Natural killer cell (primary cell): ENCODE data around the gene MRPL34. TPM values are rescaled to one million over a fixed set of nuclear protein-coding genes. Genes with fewer than 3 reads are reported as not detected.
"Not testable (repeated sequence)": the region's sequence is repeated elsewhere in the genome, so short reads cannot be mapped to it uniquely, and the experiment has no call there.

Experiments used
- ATAC-seq, 3 donors: fragments of 150-1000 bp in 2 of 3; fragments of 200-7000 bp in 1 of 3; cut with Tn5 transposase; 1 replicate in 1 of 3; 2 replicates in 2 of 3; pipeline ENCODE4 v1.10.0; 2021; ENCODE audit warnings: mild to moderate bottlenecking in 2 of 3, moderate library complexity in 2 of 3
- DNase-seq, 2 donors: peaks; one replicate each; pipeline versions ENCODE4 v3.0.0 to v3.0.0-alpha.2; 2013 to 2021; ENCODE audit warnings: mixed read lengths in 1 of 2
- H3K27ac ChIP-seq: one replicate; pipeline ENCODE4 v1.5.1; 2013; ENCODE audit warnings: mild to moderate bottlenecking, low read length
- H3K27me3 ChIP-seq: one replicate; pipeline ENCODE4 v1.6.1; 2013; ENCODE audit warnings: low read length; ENCODE audit not compliant: control insufficient read depth, insufficient read depth
- H3K36me3 ChIP-seq: one replicate; pipeline ENCODE4 v1.6.1; 2013; ENCODE audit warnings: low read length; ENCODE audit not compliant: control insufficient read depth, insufficient read depth
- H3K4me1 ChIP-seq: one replicate; pipeline ENCODE4 v1.6.1; 2013; ENCODE audit warnings: low read length; ENCODE audit not compliant: control insufficient read depth, insufficient read depth
- H3K4me3 ChIP-seq: one replicate; pipeline ENCODE4 v1.5.1; 2013; ENCODE audit warnings: low read length
- H3K9me3 ChIP-seq: one replicate; pipeline ENCODE4 v1.6.1; 2013; ENCODE audit warnings: low read length; ENCODE audit not compliant: control insufficient read depth, insufficient read depth
- H3K27ac Mint-ChIP-seq, 2 donors: one replicate each; pipeline ENCODE4 v1.8.0; 2022; ENCODE audit warnings: mild to moderate bottlenecking in 2 of 2, mixed read lengths in 2 of 2, moderate library complexity in 1 of 2
- H3K27me3 Mint-ChIP-seq, 2 donors: one replicate each; pipeline ENCODE4 v1.8.0; 2022; ENCODE audit warnings: low read depth in 2 of 2, mixed read lengths in 2 of 2
- H3K36me3 Mint-ChIP-seq: one replicate; pipeline ENCODE4 v1.8.0; 2022; ENCODE audit warnings: mixed read lengths
- H3K4me1 Mint-ChIP-seq, 2 donors: one replicate each; pipeline ENCODE4 v1.8.0; 2022; ENCODE audit warnings: mixed read lengths in 2 of 2
- H3K4me3 Mint-ChIP-seq: one replicate; pipeline ENCODE4 v1.8.0; 2022; ENCODE audit warnings: mild to moderate bottlenecking, moderate library complexity, mixed read lengths
- H3K9me3 Mint-ChIP-seq, 2 donors: one replicate each; pipeline ENCODE4 v1.8.0; 2022; ENCODE audit warnings: mixed read lengths in 2 of 2
- CTCF ChIP-seq: fragments of 200-600 bp; IDR thresholded peaks from one replicate; pipeline ENCODE4 v1.8.0; 2022; ENCODE audit warnings: antibody characterized with exemption
- WGBS: methylation state at CpG from one replicate; pipeline ENCODE4 v1.1.7; 2013; ENCODE audit warnings: missing lambda C conversion rate; ENCODE audit not compliant: insufficient coverage; 5-methylcytosine and 5-hydroxymethylcytosine counted together
- intact Hi-C: fragments of 100-400 bp; cut with micrococcal nuclease; formaldehyde crosslinking; loops from one replicate; pipeline ENCODE4 v1.14.2; 2022
- total RNA-seq, 4 donors: library from RNA; stranded (reverse); fragments of 120-200 nt in 1 of 4; gene quantifications; one replicate each; pipeline versions ENCODE4 v1.2.3 to v1.2.4, GENCODE V29; 2013 to 2022

Gene MRPL34
- total RNA-seq, 3 donors from 2014 or later (not counting 1 experiment from before 2014, with no cell fraction given), result 26.9 to 40.8 (median 39.4) TPM

DNA sequence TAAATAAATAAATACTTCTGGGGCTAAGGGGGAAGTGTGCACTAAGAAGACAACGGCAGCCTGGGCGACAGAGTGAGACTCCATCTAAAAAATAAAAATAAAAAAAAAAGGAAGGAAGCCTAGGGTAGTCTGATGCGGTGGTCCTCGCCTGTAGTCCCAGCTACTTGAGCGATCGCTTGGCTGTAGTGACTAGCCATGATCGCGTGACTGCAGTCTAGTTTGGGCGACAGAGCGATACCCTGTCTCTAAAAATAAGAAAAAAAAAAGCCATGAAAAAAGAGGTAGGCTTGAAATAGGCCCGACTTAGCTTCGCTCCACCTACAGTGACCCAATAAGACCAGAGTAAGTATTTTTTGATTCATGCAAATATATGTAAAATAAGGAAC lies 39.1 kb upstream of the MRPL34 start:
- Mint-ChIP-seq H3K4me3 (peak overlapping the region; percentile 88), H3K27me3 (no peaks in the 10 kb centered on the region), H3K9me3 (no peaks in the 10 kb centered on the region), H3K4me1 (peaks cover 15 to 16% of the 10 kb centered on the region in 2 donors), H3K27ac (peak overlapping the region; percentile 85), H3K36me3 (no peaks in the 10 kb centered on the region)
- Histone ChIP-seq H3K9me3 (no peaks in the 10 kb centered on the region), H3K36me3 (peaks cover 12% of the 10 kb centered on the region), H3K4me1 (peaks cover 24% of the 10 kb centered on the region), H3K4me3 (no peak overlapping the region), H3K27me3 (no peaks in the 10 kb centered on the region), H3K27ac (peak overlapping the region; percentile 27)
- ATAC-seq, result no peak
- no peak for TF ChIP-seq CTCF
- intact Hi-C loops, result loop anchor here (5.0 kb wide), 1 partner anchor 39 kb away; the partner anchor contains the start of gene OCEL1
- 38% methylated on average over 10 of the region's 12 CpGs for WGBS
- DNase-seq, result no peak

GRCh38 chr19:17266975-17267788 lies 38.5 kb upstream of the MRPL34 start, which contains the start of gene BABAM1:
Gene BABAM1, plus strand, starts transcription at chr19:17267443. Its CDS starts 1,364 bp downstream, at chr19:17268807.
- H3K4me3 ChIP-seq, result peak within 1 kb of the TSS; percentile 82
- WGBS, result 0% methylated on average over 27 of the region's 27 CpGs
- Mint-ChIP-seq H3K27ac (peak within 1 kb of the TSS; percentile 85), H3K4me3 (peak within 1 kb of the TSS; percentile 88), H3K36me3 (no peaks in the 10 kb centered on the region), H3K9me3 (no peaks in the 10 kb centered on the region), H3K27me3 (no peaks in the 10 kb centered on the region), H3K4me1 (peaks cover 15 to 16% of the 10 kb centered on the region in 2 donors)
- no peaks in the 10 kb centered on the region for H3K27me3 ChIP-seq
- peaks cover 17% of the 10 kb centered on the region for H3K36me3 ChIP-seq
- peak within 1 kb of the TSS; percentile 63 for H3K27ac ChIP-seq
- no peak for TF ChIP-seq CTCF
- intact Hi-C loops, result loop anchor here (1.0 to 5.0 kb wide), 3 partner anchors 38 to 70 kb away; partner anchors contain the start of genes GTPBP3, MRPL34 and OCEL1
- no peaks in the 10 kb centered on the region for H3K9me3 ChIP-seq
- peaks cover 24% of the 10 kb centered on the region for H3K4me1 ChIP-seq
- ATAC-seq, result peak; percentile 90 to 97 (median 91)
- peak; percentile 86 to 98 for DNase-seq

DNA sequence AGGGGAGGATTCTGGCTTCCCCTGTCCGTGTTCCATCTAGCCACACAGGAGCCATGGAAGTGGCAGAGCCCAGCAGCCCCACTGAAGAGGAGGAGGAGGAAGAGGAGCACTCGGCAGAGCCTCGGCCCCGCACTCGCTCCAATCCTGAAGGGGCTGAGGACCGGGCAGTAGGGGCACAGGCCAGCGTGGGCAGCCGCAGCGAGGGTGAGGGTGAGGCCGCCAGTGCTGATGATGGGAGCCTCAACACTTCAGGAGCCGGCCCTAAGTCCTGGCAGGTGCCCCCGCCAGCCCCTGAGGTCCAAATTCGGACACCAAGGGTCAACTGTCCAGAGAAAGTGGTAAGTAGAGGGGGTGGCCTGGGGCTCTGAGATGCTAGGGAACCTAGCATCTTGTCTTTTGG lies 36.9 kb upstream of the MRPL34 start:
- H3K27ac ChIP-seq, result no peak overlapping the region
- peaks cover 15 to 16% of the 10 kb centered on the region in 2 donors for H3K4me1 Mint-ChIP-seq
- H3K9me3 Mint-ChIP-seq, result no peaks in the 10 kb centered on the region
- H3K4me3 ChIP-seq, result no peak overlapping the region
- no peaks in the 10 kb centered on the region for H3K27me3 Mint-ChIP-seq
- no peaks in the 10 kb centered on the region for H3K36me3 Mint-ChIP-seq
- no peak overlapping the region for H3K27ac Mint-ChIP-seq
- ATAC-seq (no peak), DNase-seq (no peak)
- H3K9me3 ChIP-seq, result no peaks in the 10 kb centered on the region
- 97% methylated on average over 13 of the region's 13 CpGs for WGBS
- H3K36me3 ChIP-seq, result peaks cover 22% of the 10 kb centered on the region
- intact Hi-C loops, result loop anchor here (5.0 kb wide), 1 partner anchor 41 kb away; the partner anchor contains the start of gene OCEL1
- peaks cover 24% of the 10 kb centered on the region for H3K4me1 ChIP-seq
- no peak for TF ChIP-seq CTCF
- H3K27me3 ChIP-seq, result no peaks in the 10 kb centered on the region
- peak overlapping the region; percentile 56 for H3K4me3 Mint-ChIP-seq

DNA sequence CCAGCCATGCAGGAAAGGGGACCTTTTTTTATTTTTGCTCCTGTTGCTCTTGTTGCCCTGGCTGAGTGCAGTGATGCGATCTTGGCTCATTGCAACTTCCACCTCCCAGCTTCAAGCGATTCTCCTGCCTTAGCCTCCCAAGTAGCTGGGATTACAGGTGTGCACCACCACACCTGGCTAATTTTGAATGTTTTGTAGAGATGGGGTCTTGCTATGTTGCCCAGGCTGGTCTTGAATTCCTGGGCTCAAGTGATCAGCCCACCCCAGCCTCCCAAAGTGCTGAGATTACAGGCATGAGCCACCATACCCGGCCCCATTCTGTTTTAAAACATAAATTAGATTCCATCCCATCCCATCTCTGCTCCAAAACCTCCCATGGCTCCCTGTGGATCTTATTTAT lies 30.8 kb upstream of the MRPL34 start:
- H3K27ac Mint-ChIP-seq, H3K4me1 Mint-ChIP-seq, H3K4me3 ChIP-seq, ATAC-seq, H3K27me3 ChIP-seq, DNase-seq, H3K27ac ChIP-seq, H3K27me3 Mint-ChIP-seq, H3K4me3 Mint-ChIP-seq, H3K4me1 ChIP-seq, H3K36me3 Mint-ChIP-seq, intact Hi-C loops, H3K9me3 ChIP-seq, H3K9me3 Mint-ChIP-seq: not testable (repeated sequence)
- peaks cover 55% of the 10 kb centered on the region for H3K36me3 ChIP-seq
- WGBS, result 100% methylated on average over 2 of the region's 3 CpGs
